Measurements from ENCODE around the gene RASSF8. TPM values are rescaled to one million over a fixed set of nuclear protein-coding genes. Genes with fewer than 3 reads are reported as not detected.

RASSF8 gene
- total and polyA plus RNA-seq, 2 of the 8 experiments (the other 6 are each of a cell fraction or from before 2014, with no cell fraction given) = 6.4 to 46.7 TPM

DNA sequence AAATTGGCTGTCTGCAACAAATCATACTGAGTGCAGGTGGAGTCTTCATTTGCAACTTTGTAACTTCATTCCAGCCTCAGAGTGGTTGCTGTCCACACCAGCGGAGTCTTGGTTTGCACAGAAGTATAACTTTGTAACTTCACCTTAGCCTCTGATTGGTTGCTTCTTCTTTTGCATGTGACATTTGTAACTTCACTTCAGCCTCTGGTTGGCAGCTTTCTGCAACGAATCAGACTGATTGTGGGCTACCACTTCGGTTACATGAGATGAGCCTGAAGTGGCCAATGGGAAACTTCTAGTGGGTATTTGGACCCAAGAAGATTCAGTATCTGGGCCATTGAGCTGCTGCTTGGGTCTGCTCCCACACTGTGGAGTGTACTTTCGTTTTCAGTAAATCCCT lies 17.8 kb downstream of the RASSF8 start:
- TF ChIP-seq GTF2F1 (IDR thresholded peaks at IDR 0.05; ENCODE audit: borderline replicate concordance, low read depth, low read length) = no peak
- no peak for TF ChIP-seq KDM5A (IDR thresholded peaks at IDR 0.05; ENCODE audit: low read length)
- no peak for TF ChIP-seq POU5F1 (IDR thresholded peaks at IDR 0.05; ENCODE audit: low read depth, low read length)
- no peak for TF ChIP-seq CTCF (IDR thresholded peaks at IDR 0.05; ENCODE audit: control extremely low read depth in 1 of 3, insufficient read depth in 1 of 3, low read depth in 1 of 3, low read length in 3 of 3)
- ChIA-PET CTCF (ENCODE audit: partially characterized antibody) (no interaction called here), POLR2A (ENCODE audit: partially characterized antibody) (interaction anchor here (1.2 kb wide), 1 partner anchor 12 kb away, joined by 3 read pairs; no protein-coding TSS in a partner anchor)
- no peaks in the 10 kb centered on the region for H3K23me2 ChIP-seq (ENCODE audit: low read depth, low read length)
- no peak overlapping the region for H2BK120ac ChIP-seq (replicated peaks; ENCODE audit: low read depth, low read length)
- H2BK20ac ChIP-seq (ENCODE audit: low read length) = no peak overlapping the region
- no peak overlapping the region for H3K4me2 ChIP-seq (ENCODE audit: insufficient read depth in 1 of 2, low read depth in 2 of 2, low read length in 2 of 2)
- no peaks in the 10 kb centered on the region for H3K36me3 ChIP-seq (ENCODE audit: control insufficient read depth in 2 of 4, insufficient read depth in 4 of 4, low read length in 3 of 4)
- H4K8ac ChIP-seq (ENCODE audit: extremely low read depth, insufficient read depth, low read length) = no peak overlapping the region
- no peaks in the 10 kb centered on the region for H3K27me3 ChIP-seq (replicated peaks in 1 of 4; ENCODE audit: control insufficient read depth in 3 of 4, extremely low read depth in 1 of 4, insufficient read depth in 3 of 4, low read length in 3 of 4)
- no peak overlapping the region for H3K4me3 ChIP-seq (ENCODE audit: extremely low read depth in 1 of 4, insufficient read depth in 2 of 4, low read depth in 3 of 4, low read length in 4 of 4)
- H3K56ac ChIP-seq (replicated peaks; ENCODE audit: insufficient read length, low read depth, low read length) = no peak overlapping the region
- no peak overlapping the region for H3K9ac ChIP-seq (replicated peaks in 1 of 4; ENCODE audit: extremely low read depth in 1 of 4, low read depth in 3 of 4, low read length in 3 of 4)
- FAIRE-seq = no peak
- peaks cover 2 to 13% (median 9%) of the 10 kb centered on the region in 4 experiments; a peak in 5 of 7 replicates for H3K4me1 ChIP-seq (replicated peaks in 1 of 4; ENCODE audit: control insufficient read depth in 3 of 4, insufficient read depth in 4 of 4, low read length in 3 of 4)
- H2BK5ac ChIP-seq (ENCODE audit: low read depth, low read length) = no peak overlapping the region
- H3K14ac ChIP-seq (ENCODE audit: insufficient read length) = no peak overlapping the region
- H2BK12ac ChIP-seq (ENCODE audit: low read depth, low read length) = no peak overlapping the region
- no peak overlapping the region for H4K5ac ChIP-seq (ENCODE audit: insufficient read length, low read depth, low read length)
- no peak for DNase-seq (ENCODE audit: low read depth in 1 of 2, low spot score in 2 of 2)
- H4K20me1 ChIP-seq (replicated peaks in 1 of 2; ENCODE audit: control insufficient read depth in 1 of 2, insufficient read depth in 2 of 2, low read length in 2 of 2) = no peaks in the 10 kb centered on the region
- no peak overlapping the region for H4K91ac ChIP-seq (replicated peaks; ENCODE audit: insufficient read length, low read length)
- WGBS, 2 experiments (ENCODE audit: extremely low coverage in 1 of 2, insufficient coverage in 1 of 2, insufficient read length in 1 of 2, insufficient replicate concordance in 2 of 2, low coverage in 1 of 2, low lambda C conversion rate in 2 of 2, missing lambda C conversion rate in 1 of 2) = 89% methylated on average over 4 of the region's 4 CpGs; no CpG with 5 or more reads in 1 of the 2 experiments
- H3K4ac ChIP-seq (replicated peaks; ENCODE audit: insufficient read length, low read depth, low read length) = no peak overlapping the region
- peaks cover 4 to 98% of the 10 kb centered on the region in 2 experiments for H3K79me2 ChIP-seq (ENCODE audit: control insufficient read depth in 1 of 2, insufficient read depth in 2 of 2, low read length in 2 of 2)
- H3K27ac ChIP-seq (ENCODE audit: low read depth, low read length) = no peak overlapping the region
- H2BK15ac ChIP-seq (ENCODE audit: low read length) = no peak overlapping the region
- H3K23ac ChIP-seq (ENCODE audit: insufficient read length) = no peak overlapping the region
- no peak overlapping the region for H2AK5ac ChIP-seq (ENCODE audit: low read depth, low read length)
- no peaks in the 10 kb centered on the region for H3K9me3 ChIP-seq (ENCODE audit: insufficient read depth in 2 of 2, low read depth in 1 of 2, low read length in 1 of 2)
- no peak overlapping the region for H3K18ac ChIP-seq (ENCODE audit: extremely low read depth, low read length)
- no peak overlapping the region for H2AFZ ChIP-seq (ENCODE audit: low read length)
- H3K79me1 ChIP-seq (ENCODE audit: low read depth, low read length) = peaks cover 11% of the 10 kb centered on the region; the same call in 1 of the 2 replicates
